Parathyroid adenoma (tissue), 2 donors: ENCODE data around the gene RFTN1.

Experiments used
- H2AFZ ChIP-seq: fragments of 300-600 bp; sonication (generic); one replicate; pipeline ENCODE4 v1.7.0; 2017; ENCODE audit warnings: antibody characterized with exemption, mild to moderate bottlenecking
- H3K27ac ChIP-seq: fragments of 300-600 bp; sonication (generic); one replicate; pipeline ENCODE4 v1.7.0; 2017
- H3K27me3 ChIP-seq: fragments of 300-600 bp; sonication (generic); one replicate; pipeline ENCODE4 v1.7.0; 2017; ENCODE audit warnings: low read length; ENCODE audit not compliant: control insufficient read depth, insufficient read depth
- H3K36me3 ChIP-seq: fragments of 300-600 bp; sonication (generic); one replicate; pipeline ENCODE4 v1.7.0; 2017; ENCODE audit warnings: low read length; ENCODE audit not compliant: control insufficient read depth, insufficient read depth
- H3K4me1 ChIP-seq: fragments of 300-600 bp; sonication (generic); one replicate; pipeline ENCODE4 v1.7.0; 2017; ENCODE audit warnings: control low read depth
- H3K4me2 ChIP-seq: fragments of 300-600 bp; sonication (generic); one replicate; pipeline ENCODE4 v1.7.0; 2017; ENCODE audit warnings: low read length
- H3K4me3 ChIP-seq: fragments of 300-600 bp; sonication (generic); one replicate; pipeline ENCODE4 v1.7.0; 2017; ENCODE audit warnings: low read depth, low read length
- H3K79me2 ChIP-seq: fragments of 300-600 bp; sonication (generic); one replicate; pipeline ENCODE4 v1.7.0; 2017; ENCODE audit warnings: control low read depth
- H3K9ac ChIP-seq: fragments of 300-600 bp; sonication (generic); one replicate; pipeline ENCODE4 v1.7.0; 2017; ENCODE audit warnings: mild to moderate bottlenecking
- H3K9me3 ChIP-seq: fragments of 300-600 bp; sonication (generic); one replicate; pipeline ENCODE4 v1.7.0; 2017; ENCODE audit warnings: low read length; ENCODE audit not compliant: control insufficient read depth
- CTCF ChIP-seq: fragments of 300-600 bp; sonication (generic); IDR thresholded peaks from one replicate; pipeline ENCODE4 v1.7.0; 2017; ENCODE audit warnings: antibody characterized with exemption, mild to moderate bottlenecking
- donor health status: primary hyperparathyroidism.

RFTN1 gene

GRCh38 chr3:16382845-16383244 is 130.7 kb downstream of the RFTN1 start:
- Histone ChIP-seq H3K27me3 (no peaks in the 10 kb centered on the region), H3K9ac (no peak overlapping the region), H3K9me3 (no peaks in the 10 kb centered on the region), H2AFZ (no peak overlapping the region), H3K4me3 (no peak overlapping the region), H3K36me3 (no peaks in the 10 kb centered on the region), H3K79me2 (no peaks in the 10 kb centered on the region), H3K27ac (no peak overlapping the region), H3K4me2 (no peak overlapping the region), H3K4me1 (no peaks in the 10 kb centered on the region)
- no peak for TF ChIP-seq CTCF

- Histone ChIP-seq H3K36me3 (no peaks in the 10 kb centered on the region), H3K79me2 (no peaks in the 10 kb centered on the region), H3K9ac (no peak overlapping the region), H3K9me3 (no peaks in the 10 kb centered on the region), H2AFZ (no peak overlapping the region), H3K27me3 (no peaks in the 10 kb centered on the region), H3K4me2 (no peak overlapping the region), H3K27ac (no peak overlapping the region), H3K4me3 (no peak overlapping the region), H3K4me1 (no peaks in the 10 kb centered on the region)
- TF ChIP-seq CTCF, result no peak
Observed at GRCh38 chr3:16381426-16381825, 132.1 kb downstream of the RFTN1 start.

GRCh38 chr3:16380421-16380820 is 133.1 kb downstream of the RFTN1 start:
- no peaks in the 10 kb centered on the region for H3K4me1 ChIP-seq
- H2AFZ ChIP-seq, result no peak overlapping the region
- H3K4me2 ChIP-seq, result no peak overlapping the region
- H3K9me3 ChIP-seq, result no peaks in the 10 kb centered on the region
- TF ChIP-seq CTCF, result no peak
- no peak overlapping the region for H3K9ac ChIP-seq
- H3K27ac ChIP-seq, result no peak overlapping the region
- no peaks in the 10 kb centered on the region for H3K79me2 ChIP-seq
- H3K27me3 ChIP-seq, result no peaks in the 10 kb centered on the region
- H3K4me3 ChIP-seq, result no peak overlapping the region
- no peaks in the 10 kb centered on the region for H3K36me3 ChIP-seq

GRCh38 chr3:16379838-16380237 is 133.7 kb downstream of the RFTN1 start:
- H3K9me3 ChIP-seq, result no peaks in the 10 kb centered on the region
- no peak for TF ChIP-seq CTCF
- no peaks in the 10 kb centered on the region for H3K4me1 ChIP-seq
- no peaks in the 10 kb centered on the region for H3K79me2 ChIP-seq
- no peak overlapping the region for H3K4me3 ChIP-seq
- no peak overlapping the region for H2AFZ ChIP-seq
- no peak overlapping the region for H3K9ac ChIP-seq
- no peaks in the 10 kb centered on the region for H3K36me3 ChIP-seq
- no peak overlapping the region for H3K27ac ChIP-seq
- no peaks in the 10 kb centered on the region for H3K27me3 ChIP-seq
- no peak overlapping the region for H3K4me2 ChIP-seq

- Histone ChIP-seq H3K27ac (no peak overlapping the region), H3K27me3 (no peaks in the 10 kb centered on the region), H3K79me2 (no peaks in the 10 kb centered on the region), H3K9ac (no peak overlapping the region), H2AFZ (no peak overlapping the region), H3K4me1 (no peaks in the 10 kb centered on the region), H3K4me3 (no peak overlapping the region), H3K9me3 (no peaks in the 10 kb centered on the region), H3K4me2 (no peak overlapping the region), H3K36me3 (no peaks in the 10 kb centered on the region)
- no peak for TF ChIP-seq CTCF
Observed at GRCh38 chr3:16378920-16379319, 134.6 kb downstream of the RFTN1 start.
